Parathyroid adenoma (tissue), 2 donors: ENCODE measurements around the gene TCIRG1.

ENCODE experiments used
- H2AFZ ChIP-seq: fragments of 300-600 bp; sonication (generic); one replicate; pipeline ENCODE4 v1.7.0; 2017; ENCODE audit warnings: antibody characterized with exemption, mild to moderate bottlenecking
- H3K27ac ChIP-seq: fragments of 300-600 bp; sonication (generic); one replicate; pipeline ENCODE4 v1.7.0; 2017
- H3K27me3 ChIP-seq: fragments of 300-600 bp; sonication (generic); one replicate; pipeline ENCODE4 v1.7.0; 2017; ENCODE audit warnings: low read length; ENCODE audit not compliant: control insufficient read depth, insufficient read depth
- H3K36me3 ChIP-seq: fragments of 300-600 bp; sonication (generic); one replicate; pipeline ENCODE4 v1.7.0; 2017; ENCODE audit warnings: low read length; ENCODE audit not compliant: control insufficient read depth, insufficient read depth
- H3K4me1 ChIP-seq: fragments of 300-600 bp; sonication (generic); one replicate; pipeline ENCODE4 v1.7.0; 2017; ENCODE audit warnings: control low read depth
- H3K4me2 ChIP-seq: fragments of 300-600 bp; sonication (generic); one replicate; pipeline ENCODE4 v1.7.0; 2017; ENCODE audit warnings: low read length
- H3K4me3 ChIP-seq: fragments of 300-600 bp; sonication (generic); one replicate; pipeline ENCODE4 v1.7.0; 2017; ENCODE audit warnings: low read depth, low read length
- H3K79me2 ChIP-seq: fragments of 300-600 bp; sonication (generic); one replicate; pipeline ENCODE4 v1.7.0; 2017; ENCODE audit warnings: control low read depth
- H3K9ac ChIP-seq: fragments of 300-600 bp; sonication (generic); one replicate; pipeline ENCODE4 v1.7.0; 2017; ENCODE audit warnings: mild to moderate bottlenecking
- H3K9me3 ChIP-seq: fragments of 300-600 bp; sonication (generic); one replicate; pipeline ENCODE4 v1.7.0; 2017; ENCODE audit warnings: low read length; ENCODE audit not compliant: control insufficient read depth
- CTCF ChIP-seq: fragments of 300-600 bp; sonication (generic); IDR thresholded peaks from one replicate; pipeline ENCODE4 v1.7.0; 2017; ENCODE audit warnings: antibody characterized with exemption, mild to moderate bottlenecking
- donor health status: primary hyperparathyroidism.

TCIRG1 gene

GRCh38 chr11:68047437-68048290 lies 8.8 kb downstream of the TCIRG1 start:
- H3K4me1 ChIP-seq = no peaks in the 10 kb centered on the region
- H2AFZ ChIP-seq = no peak overlapping the region

GRCh38 chr11:68048681-68049508 lies 10.1 kb downstream of the TCIRG1 start:
- Histone ChIP-seq H3K4me1 (no peaks in the 10 kb centered on the region), H2AFZ (no peak overlapping the region), H3K79me2 (no peaks in the 10 kb centered on the region), H3K36me3 (no peaks in the 10 kb centered on the region), H3K27ac (no peak overlapping the region), H3K4me2 (no peak overlapping the region), H3K9ac (no peak overlapping the region), H3K9me3 (no peaks in the 10 kb centered on the region), H3K27me3 (no peaks in the 10 kb centered on the region), H3K4me3 (no peak overlapping the region)
- TF ChIP-seq CTCF = no peak

More at GRCh38 chr11:68047437-68048290, 8.8 kb downstream of the TCIRG1 start:
- Histone ChIP-seq H3K4me3 (no peak overlapping the region), H3K4me2 (no peak overlapping the region), H3K27ac (no peak overlapping the region), H3K9me3 (no peaks in the 10 kb centered on the region), H3K36me3 (no peaks in the 10 kb centered on the region), H3K27me3 (no peaks in the 10 kb centered on the region), H3K79me2 (no peaks in the 10 kb centered on the region), H3K9ac (no peak overlapping the region)
- TF ChIP-seq CTCF = no peak

- H3K27ac ChIP-seq = no peak overlapping the region
- H3K9ac ChIP-seq = no peak overlapping the region
- no peaks in the 10 kb centered on the region for H3K36me3 ChIP-seq
- H3K27me3 ChIP-seq = no peaks in the 10 kb centered on the region
- TF ChIP-seq CTCF = no peak
- no peaks in the 10 kb centered on the region for H3K9me3 ChIP-seq
- H3K4me3 ChIP-seq = no peak overlapping the region
- H3K4me1 ChIP-seq = no peaks in the 10 kb centered on the region
- H3K79me2 ChIP-seq = no peaks in the 10 kb centered on the region
- H3K4me2 ChIP-seq = no peak overlapping the region
- no peak overlapping the region for H2AFZ ChIP-seq
Observed at GRCh38 chr11:68049509-68050370, 10.9 kb downstream of the TCIRG1 start.

- Histone ChIP-seq H3K9me3 (no peaks in the 10 kb centered on the region), H3K9ac (no peak overlapping the region)
Observed at GRCh38 chr11:68050371-68050841, 11.6 kb downstream of the TCIRG1 start.

More at GRCh38 chr11:68050371-68050841, 11.6 kb downstream of the TCIRG1 start:
- H3K4me1 ChIP-seq = no peaks in the 10 kb centered on the region
- H3K36me3 ChIP-seq = no peaks in the 10 kb centered on the region
- no peaks in the 10 kb centered on the region for H3K27me3 ChIP-seq
- no peaks in the 10 kb centered on the region for H3K79me2 ChIP-seq
- H3K4me3 ChIP-seq = no peak overlapping the region
- no peak for TF ChIP-seq CTCF
- no peak overlapping the region for H3K27ac ChIP-seq
- H2AFZ ChIP-seq = no peak overlapping the region
- no peak overlapping the region for H3K4me2 ChIP-seq
